Trophoblast cell (in vitro differentiated cells and primary cell): Measurements from ENCODE around the gene FYB1.

ENCODE experiments used
- DNase-seq, 2 donors: peaks; one replicate each; pipeline ENCODE4 v3.0.0-alpha.2; 2016
- H2AFZ ChIP-seq: 2 replicates; pipeline ENCODE4 v1.6.1; 2013; ENCODE audit warnings: low read length, moderate library complexity, mild to moderate bottlenecking; ENCODE audit not compliant: insufficient read depth, poor library complexity
- H2AK5ac ChIP-seq: 2 replicates; pipeline ENCODE4 v1.6.1; 2013; ENCODE audit warnings: mild to moderate bottlenecking, low read length
- H2BK120ac ChIP-seq: 2 replicates; pipeline ENCODE4 v1.6.1; 2013; ENCODE audit warnings: low read length, mild to moderate bottlenecking, moderate library complexity; ENCODE audit not compliant: insufficient read depth, poor library complexity
- H2BK12ac ChIP-seq: 2 replicates; pipeline ENCODE4 v1.6.1; 2013; ENCODE audit warnings: mild to moderate bottlenecking, low read length, moderate library complexity
- H2BK5ac ChIP-seq: 2 replicates; pipeline ENCODE4 v1.6.1; 2013; ENCODE audit warnings: low read length, low read depth, moderate library complexity, mild to moderate bottlenecking; ENCODE audit not compliant: poor library complexity
- H3K14ac ChIP-seq: 2 replicates; pipeline ENCODE4 v1.6.1; 2013; ENCODE audit warnings: mild to moderate bottlenecking, low read length
- H3K18ac ChIP-seq: 2 replicates; pipeline ENCODE4 v1.6.1; 2013; ENCODE audit warnings: mild to moderate bottlenecking, low read length
- H3K23ac ChIP-seq: 2 replicates; pipeline ENCODE4 v1.6.1; 2013; ENCODE audit warnings: low read length
- H3K27ac ChIP-seq: 2 replicates; pipeline ENCODE4 v1.5.1; 2013; ENCODE audit warnings: low read depth, mild to moderate bottlenecking, inconsistent platforms, low read length, moderate library complexity
- H3K27me3 ChIP-seq: 2 replicates; pipeline ENCODE4 v1.6.1; 2013; ENCODE audit warnings: inconsistent platforms, mild to moderate bottlenecking, low read length, moderate library complexity; ENCODE audit not compliant: insufficient read depth
- H3K36me3 ChIP-seq, 2 experiments: 1 replicate in 1 of 2; 2 replicates in 1 of 2; pipeline ENCODE4 v1.6.1; 2013; ENCODE audit warnings: low read length in 2 of 2, mild to moderate bottlenecking in 2 of 2, moderate library complexity in 1 of 2; ENCODE audit not compliant: insufficient read depth in 2 of 2, control insufficient read depth in 1 of 2
- H3K4ac ChIP-seq: 2 replicates; pipeline ENCODE4 v1.6.1; 2013; ENCODE audit warnings: low read depth, mild to moderate bottlenecking, low read length, moderate library complexity
- H3K4me1 ChIP-seq, 2 experiments: 1 replicate in 1 of 2; 2 replicates in 1 of 2; pipeline ENCODE4 v1.6.1; 2013; ENCODE audit warnings: low read length in 2 of 2, mild to moderate bottlenecking in 2 of 2, moderate library complexity in 1 of 2; ENCODE audit not compliant: insufficient read depth in 2 of 2, control insufficient read depth in 1 of 2
- H3K4me2 ChIP-seq: 2 replicates; pipeline ENCODE4 v1.6.1; 2013; ENCODE audit warnings: inconsistent platforms, mild to moderate bottlenecking, low read length, moderate library complexity
- H3K4me3 ChIP-seq: 2 replicates; pipeline ENCODE4 v1.5.1; 2013; ENCODE audit warnings: mild to moderate bottlenecking, low read depth, low read length, inconsistent platforms
- H3K79me1 ChIP-seq: one replicate; pipeline ENCODE4 v1.6.1; 2013; ENCODE audit warnings: low read length
- H3K79me2 ChIP-seq: 2 replicates; pipeline ENCODE4 v1.6.1; 2013; ENCODE audit warnings: low read length, mild to moderate bottlenecking; ENCODE audit not compliant: control insufficient read depth, insufficient read depth, poor library complexity
- H3K9ac ChIP-seq: 2 replicates; pipeline ENCODE4 v1.6.1; 2013; ENCODE audit warnings: mild to moderate bottlenecking, low read length
- H3K9me3 ChIP-seq: 2 replicates; pipeline ENCODE4 v1.6.1; 2013; ENCODE audit warnings: low read depth, mild to moderate bottlenecking, control low read depth, inconsistent platforms, low read length; ENCODE audit not compliant: insufficient read depth
- H4K12ac ChIP-seq: 2 replicates; pipeline ENCODE4 v1.6.1; 2013; ENCODE audit warnings: low read depth, mild to moderate bottlenecking, low read length, moderate library complexity
- H4K8ac ChIP-seq: 2 replicates; pipeline ENCODE4 v1.6.1; 2013; ENCODE audit warnings: low read depth, mild to moderate bottlenecking, low read length, moderate library complexity
- H4K91ac ChIP-seq: one replicate; pipeline ENCODE4 v1.6.1; 2013; ENCODE audit warnings: low read depth, mild to moderate bottlenecking, low read length, moderate library complexity
- WGBS: extraction: QIAGEN DNeasy Blood & Tissue Kit; methylation state at CpG from one replicate; pipeline ENCODE4 v1.1.7; 2013; ENCODE audit warnings: missing lambda C conversion rate; ENCODE audit not compliant: insufficient read length, insufficient coverage; ENCODE audit errors: extremely low coverage; 5-methylcytosine and 5-hydroxymethylcytosine counted together

FYB1 gene

DNA sequence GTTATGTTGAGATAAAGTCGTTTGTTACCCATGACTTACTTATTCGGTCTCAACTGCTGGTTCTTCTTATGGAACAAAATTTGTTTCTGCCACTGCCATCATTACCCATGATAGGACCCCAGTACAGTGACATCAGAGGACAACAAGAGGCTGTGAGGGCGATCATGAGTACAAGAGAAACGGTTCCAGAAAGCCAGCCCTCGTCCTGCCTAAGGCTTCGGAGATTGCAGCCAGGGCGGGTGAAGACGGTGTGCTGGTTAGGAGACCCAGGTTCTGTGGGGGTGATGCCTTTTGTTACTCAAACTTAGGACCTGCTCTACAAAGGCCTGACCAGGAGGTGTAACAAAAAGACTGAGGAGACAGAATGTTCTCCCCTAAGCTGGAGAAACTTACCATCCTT, 10.9 kb downstream of the FYB1 start:
- no peak overlapping the region for H4K91ac ChIP-seq
- H3K4me3 ChIP-seq = no peak overlapping the region
- no peak for DNase-seq
- H3K18ac ChIP-seq = no peak overlapping the region
- H3K79me1 ChIP-seq = no peaks in the 10 kb centered on the region
- no peak overlapping the region for H2AFZ ChIP-seq
- H3K14ac ChIP-seq = no peak overlapping the region
- H3K79me2 ChIP-seq = no peaks in the 10 kb centered on the region
- H2BK120ac ChIP-seq = no peak overlapping the region
- H3K36me3 ChIP-seq = no peaks in the 10 kb centered on the region
- no peak overlapping the region for H3K9ac ChIP-seq
- H3K27me3 ChIP-seq = no peaks in the 10 kb centered on the region
- no peaks in the 10 kb centered on the region for H3K9me3 ChIP-seq
- no peaks in the 10 kb centered on the region for H3K4me1 ChIP-seq
- no peak overlapping the region for H2AK5ac ChIP-seq
- WGBS = no CpG with 5 or more reads among the region's 8 CpGs
- no peak overlapping the region for H4K12ac ChIP-seq
- H3K4ac ChIP-seq = no peak overlapping the region
- H3K4me2 ChIP-seq = no peak overlapping the region
- H3K23ac ChIP-seq = no peak overlapping the region
- H4K8ac ChIP-seq = no peak overlapping the region
- no peak overlapping the region for H2BK5ac ChIP-seq
- no peak overlapping the region for H2BK12ac ChIP-seq
- H3K27ac ChIP-seq = no peak overlapping the region

DNA sequence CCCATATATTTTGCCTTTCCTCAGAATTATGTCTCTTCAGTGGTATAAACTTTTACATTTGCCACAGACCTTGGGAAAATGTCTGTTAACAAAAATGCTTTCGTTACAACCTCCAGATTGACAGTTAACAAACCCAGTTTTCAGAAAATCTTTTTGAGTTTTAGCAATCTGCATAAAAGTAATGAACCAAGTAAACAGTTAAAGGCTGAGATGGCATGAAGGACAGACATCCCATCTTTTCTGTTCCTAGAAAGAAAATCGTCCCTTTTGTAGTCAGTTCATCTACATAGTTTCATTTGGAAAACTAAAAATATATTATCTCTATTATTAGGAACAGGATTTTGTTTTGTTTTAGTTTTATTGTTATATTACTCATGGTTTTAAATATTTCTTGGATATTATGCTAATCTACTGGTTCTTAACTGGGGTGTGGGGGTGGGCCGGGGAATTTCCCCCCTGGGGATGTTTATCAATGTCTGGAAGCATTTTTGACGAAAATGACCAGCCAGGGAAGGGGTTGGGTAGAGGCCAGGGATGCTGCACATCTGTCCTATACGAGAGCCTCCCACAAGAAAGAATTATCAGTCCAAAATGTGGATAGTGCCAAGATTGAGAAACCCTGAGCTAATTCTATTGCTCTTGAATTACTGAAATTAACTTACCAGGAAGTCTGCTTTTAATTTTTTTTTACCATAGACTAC, 11.9 kb downstream of the FYB1 start:
- no CpG with 5 or more reads among the region's 5 CpGs for WGBS
- Histone ChIP-seq H3K27ac (no peak overlapping the region), H4K8ac (no peak overlapping the region), H3K4ac (no peak overlapping the region), H3K18ac (no peak overlapping the region), H3K4me3 (no peak overlapping the region), H2AFZ (no peak overlapping the region), H3K23ac (no peak overlapping the region), H4K91ac (no peak overlapping the region), H3K27me3 (no peaks in the 10 kb centered on the region), H4K12ac (no peak overlapping the region), H2BK120ac (no peak overlapping the region), H3K36me3 (no peaks in the 10 kb centered on the region), H3K79me2 (no peaks in the 10 kb centered on the region), H3K9me3 (no peaks in the 10 kb centered on the region), H2BK12ac (no peak overlapping the region), H3K79me1 (no peaks in the 10 kb centered on the region), H3K4me1 (no peaks in the 10 kb centered on the region), H2BK5ac (no peak overlapping the region), H3K14ac (no peak overlapping the region), H3K4me2 (no peak overlapping the region), H2AK5ac (no peak overlapping the region), H3K9ac (no peak overlapping the region)
- no peak for DNase-seq

DNA sequence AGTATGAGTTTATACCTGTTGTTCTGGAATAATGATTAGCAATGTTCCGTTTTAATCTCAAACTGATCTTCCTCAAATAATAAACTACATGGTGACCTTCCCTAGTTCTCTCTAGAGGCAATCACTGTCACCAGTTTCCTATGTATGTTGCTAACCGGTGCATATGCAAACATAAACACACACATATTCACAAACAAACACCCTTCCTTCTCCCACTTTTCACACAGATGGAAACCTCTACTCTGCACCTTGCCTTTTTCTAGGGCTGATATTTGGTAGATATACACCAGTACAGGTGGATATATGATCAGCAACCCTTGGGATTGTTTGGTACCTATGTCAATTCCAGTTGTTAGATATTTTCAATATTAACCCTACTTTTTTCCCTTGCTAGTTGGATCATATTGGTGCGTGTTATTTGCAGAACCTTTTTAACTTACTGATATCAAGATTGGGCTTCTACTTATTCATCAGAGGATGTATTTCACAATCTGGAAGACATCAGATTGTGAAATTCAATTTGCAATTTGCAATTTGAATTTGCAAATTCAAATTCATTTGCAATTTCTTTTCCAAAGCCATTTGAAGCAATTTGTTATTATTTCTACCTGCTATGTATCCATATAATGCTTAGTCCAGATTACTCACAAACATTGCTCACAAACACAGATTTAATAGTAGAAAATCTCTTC, 12.6 kb downstream of the FYB1 start:
- no CpG with 5 or more reads among the region's 3 CpGs for WGBS
- DNase-seq = no peak
- Histone ChIP-seq H2BK12ac (no peak overlapping the region), H3K4me3 (no peak overlapping the region), H4K8ac (no peak overlapping the region), H3K9me3 (no peaks in the 10 kb centered on the region), H3K23ac (no peak overlapping the region), H2AK5ac (no peak overlapping the region), H3K4me1 (no peaks in the 10 kb centered on the region), H3K36me3 (no peaks in the 10 kb centered on the region), H3K9ac (no peak overlapping the region), H3K27ac (no peak overlapping the region), H3K27me3 (no peaks in the 10 kb centered on the region), H3K4me2 (no peak overlapping the region), H3K4ac (no peak overlapping the region), H2AFZ (no peak overlapping the region), H4K91ac (no peak overlapping the region), H3K79me2 (no peaks in the 10 kb centered on the region), H3K18ac (no peak overlapping the region), H2BK120ac (no peak overlapping the region), H2BK5ac (no peak overlapping the region), H3K79me1 (no peaks in the 10 kb centered on the region), H3K14ac (no peak overlapping the region), H4K12ac (no peak overlapping the region)

DNA sequence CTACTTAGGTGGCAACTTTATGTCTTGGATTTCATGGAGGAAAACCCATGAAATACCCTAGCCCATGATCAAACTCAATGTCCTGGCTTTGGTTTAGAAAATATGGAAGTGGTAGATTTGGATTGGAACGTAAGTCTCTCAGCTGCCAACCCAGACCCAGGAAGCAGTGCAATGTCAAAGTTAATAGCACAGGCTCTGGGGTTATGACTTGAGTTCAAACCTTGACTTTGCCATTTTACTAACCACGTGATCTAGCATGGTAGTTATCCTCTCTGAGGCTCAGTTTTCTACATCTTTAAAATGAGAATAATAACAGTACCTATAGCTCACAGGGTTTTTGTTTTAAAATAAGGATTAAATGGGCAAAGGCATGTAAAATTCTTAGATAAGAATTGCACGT, 13.8 kb downstream of the FYB1 start:
- H3K4ac ChIP-seq = no peak overlapping the region
- H3K79me1 ChIP-seq = no peaks in the 10 kb centered on the region
- H3K23ac ChIP-seq = no peak overlapping the region
- no peak overlapping the region for H3K4me3 ChIP-seq
- H2BK12ac ChIP-seq = no peak overlapping the region
- H2AK5ac ChIP-seq = no peak overlapping the region
- no peak overlapping the region for H2BK5ac ChIP-seq
- no peaks in the 10 kb centered on the region for H3K9me3 ChIP-seq
- no peak overlapping the region for H4K8ac ChIP-seq
- H3K79me2 ChIP-seq = no peaks in the 10 kb centered on the region
- H4K91ac ChIP-seq = no peak overlapping the region
- H3K36me3 ChIP-seq = no peaks in the 10 kb centered on the region
- H3K18ac ChIP-seq = no peak overlapping the region
- H3K9ac ChIP-seq = no peak overlapping the region
- no peaks in the 10 kb centered on the region for H3K4me1 ChIP-seq
- no peak overlapping the region for H2BK120ac ChIP-seq
- H4K12ac ChIP-seq = no peak overlapping the region
- WGBS = no CpG with 5 or more reads among the region's 3 CpGs
- no peak for DNase-seq
- no peak overlapping the region for H3K27ac ChIP-seq
- H3K27me3 ChIP-seq = no peaks in the 10 kb centered on the region
- no peak overlapping the region for H3K4me2 ChIP-seq
- H2AFZ ChIP-seq = no peak overlapping the region
- H3K14ac ChIP-seq = no peak overlapping the region
